Colonic mucosa (tissue), 4 donors: ENCODE results near the gene ZNF341. TPM values are rescaled to one million over a fixed set of nuclear protein-coding genes. Genes with fewer than 3 reads are reported as not detected.

Source experiments
- DNase-seq: peaks from one replicate; pipeline ENCODE4 v3.0.0-alpha.2; 2020
- H3K27ac ChIP-seq: fragments of 200-600 bp; one replicate; pipeline ENCODE4 v1.8.0; 2021
- H3K27me3 ChIP-seq: fragments of 200-600 bp; one replicate; pipeline ENCODE4 v1.8.0; 2021
- H3K36me3 ChIP-seq: fragments of 200-600 bp; one replicate; pipeline ENCODE4 v1.8.0; 2021
- H3K4me1 ChIP-seq: fragments of 200-600 bp; one replicate; pipeline ENCODE4 v1.8.0; 2021; ENCODE audit warnings: mild to moderate bottlenecking
- H3K4me3 ChIP-seq: fragments of 200-600 bp; one replicate; pipeline ENCODE4 v1.8.0; 2021
- H3K9ac ChIP-seq, 2 donors: one replicate each; pipeline ENCODE4 v1.7.0; 2013; ENCODE audit warnings: control low read depth in 2 of 2, low read depth in 2 of 2, low read length in 2 of 2
- H3K9me3 ChIP-seq: fragments of 200-600 bp; one replicate; pipeline ENCODE4 v1.8.0; 2021
- intact Hi-C: fragments of 100-400 bp; cut with DNase I; formaldehyde crosslinking; loops from one replicate; pipeline ENCODE4 v1.14.1; 2022
- total RNA-seq, 2 donors: library from RNA; stranded (reverse); fragmentation: NEBNext Ultra II Directional in 1 of 2; extraction: Animal tissue kit (Norgen Biotek cat#: 25700) in 1 of 2; gene quantifications; one replicate each; pipeline ENCODE4 v1.2.1, GENCODE V29; 2021
- TF ChIP-seq, protein P1 (sequence below): fragments of 200-600 bp; IDR thresholded peaks from one replicate; pipeline ENCODE4 v1.8.0; 2022; ENCODE audit warnings: antibody characterized with exemption, mild to moderate bottlenecking
- donor health status: healthy.
- donor health status: DM: no; HTN: no; CAD: no.
- donor health status: DM: no; HTN: no; CAD: no.

Gene ZNF341
- total RNA-seq, 2 donors from 2014 or later = 2.7 to 6.1 TPM

- no peaks in the 10 kb centered on the region for H3K27me3 ChIP-seq
- no peak overlapping the region for H3K9ac ChIP-seq
- no peak for DNase-seq
- H3K9me3 ChIP-seq = no peaks in the 10 kb centered on the region
- no peak overlapping the region for H3K27ac ChIP-seq
- no peak overlapping the region for H3K4me3 ChIP-seq
- intact Hi-C loops = no loop called here
- TF ChIP-seq, protein P1, sequence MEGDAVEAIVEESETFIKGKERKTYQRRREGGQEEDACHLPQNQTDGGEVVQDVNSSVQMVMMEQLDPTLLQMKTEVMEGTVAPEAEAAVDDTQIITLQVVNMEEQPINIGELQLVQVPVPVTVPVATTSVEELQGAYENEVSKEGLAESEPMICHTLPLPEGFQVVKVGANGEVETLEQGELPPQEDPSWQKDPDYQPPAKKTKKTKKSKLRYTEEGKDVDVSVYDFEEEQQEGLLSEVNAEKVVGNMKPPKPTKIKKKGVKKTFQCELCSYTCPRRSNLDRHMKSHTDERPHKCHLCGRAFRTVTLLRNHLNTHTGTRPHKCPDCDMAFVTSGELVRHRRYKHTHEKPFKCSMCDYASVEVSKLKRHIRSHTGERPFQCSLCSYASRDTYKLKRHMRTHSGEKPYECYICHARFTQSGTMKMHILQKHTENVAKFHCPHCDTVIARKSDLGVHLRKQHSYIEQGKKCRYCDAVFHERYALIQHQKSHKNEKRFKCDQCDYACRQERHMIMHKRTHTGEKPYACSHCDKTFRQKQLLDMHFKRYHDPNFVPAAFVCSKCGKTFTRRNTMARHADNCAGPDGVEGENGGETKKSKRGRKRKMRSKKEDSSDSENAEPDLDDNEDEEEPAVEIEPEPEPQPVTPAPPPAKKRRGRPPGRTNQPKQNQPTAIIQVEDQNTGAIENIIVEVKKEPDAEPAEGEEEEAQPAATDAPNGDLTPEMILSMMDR = no peak
- H3K36me3 ChIP-seq = no peaks in the 10 kb centered on the region
- no peaks in the 10 kb centered on the region for H3K4me1 ChIP-seq
Measured at GRCh38 chr20:33711446-33711738, 20.4 kb upstream of the ZNF341 start.

- TF ChIP-seq, protein P1 = no peak
- DNase-seq = no peak
- no peak overlapping the region for H3K9ac ChIP-seq
- H3K36me3 ChIP-seq = no peaks in the 10 kb centered on the region
- no peaks in the 10 kb centered on the region for H3K4me1 ChIP-seq
- no peaks in the 10 kb centered on the region for H3K27me3 ChIP-seq
- no peak overlapping the region for H3K27ac ChIP-seq
- H3K9me3 ChIP-seq = no peaks in the 10 kb centered on the region
- no peak overlapping the region for H3K4me3 ChIP-seq
- intact Hi-C loops = no loop called here
Measured at GRCh38 chr20:33713865-33714367, 17.9 kb upstream of the ZNF341 start.

DNA sequence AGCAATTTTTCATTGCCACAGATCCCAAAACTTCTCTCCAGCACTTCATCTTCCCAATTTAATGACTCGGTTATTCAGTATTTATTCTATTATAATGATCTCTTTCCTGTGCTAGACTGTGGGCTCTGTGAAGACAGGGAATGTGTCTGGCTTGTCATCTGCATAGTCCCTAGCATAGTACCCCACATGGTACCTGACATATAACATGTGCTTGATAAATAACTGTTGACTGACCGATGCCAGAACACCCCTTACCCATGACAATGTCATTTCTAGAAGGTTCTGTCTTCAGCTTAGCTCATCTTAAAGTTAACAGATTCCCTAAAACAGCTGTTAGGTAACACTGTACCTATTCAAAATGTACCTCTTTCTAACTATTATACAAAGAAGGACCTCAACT lies 15.3 kb upstream of the ZNF341 start:
- H3K4me1 ChIP-seq = no peaks in the 10 kb centered on the region
- no peak overlapping the region for H3K27ac ChIP-seq
- intact Hi-C loops = no loop called here
- H3K9me3 ChIP-seq = no peaks in the 10 kb centered on the region
- H3K27me3 ChIP-seq = no peaks in the 10 kb centered on the region
- TF ChIP-seq, protein P1 = no peak
- DNase-seq = no peak
- no peaks in the 10 kb centered on the region for H3K36me3 ChIP-seq
- H3K4me3 ChIP-seq = no peak overlapping the region
- H3K9ac ChIP-seq = no peak overlapping the region

DNA sequence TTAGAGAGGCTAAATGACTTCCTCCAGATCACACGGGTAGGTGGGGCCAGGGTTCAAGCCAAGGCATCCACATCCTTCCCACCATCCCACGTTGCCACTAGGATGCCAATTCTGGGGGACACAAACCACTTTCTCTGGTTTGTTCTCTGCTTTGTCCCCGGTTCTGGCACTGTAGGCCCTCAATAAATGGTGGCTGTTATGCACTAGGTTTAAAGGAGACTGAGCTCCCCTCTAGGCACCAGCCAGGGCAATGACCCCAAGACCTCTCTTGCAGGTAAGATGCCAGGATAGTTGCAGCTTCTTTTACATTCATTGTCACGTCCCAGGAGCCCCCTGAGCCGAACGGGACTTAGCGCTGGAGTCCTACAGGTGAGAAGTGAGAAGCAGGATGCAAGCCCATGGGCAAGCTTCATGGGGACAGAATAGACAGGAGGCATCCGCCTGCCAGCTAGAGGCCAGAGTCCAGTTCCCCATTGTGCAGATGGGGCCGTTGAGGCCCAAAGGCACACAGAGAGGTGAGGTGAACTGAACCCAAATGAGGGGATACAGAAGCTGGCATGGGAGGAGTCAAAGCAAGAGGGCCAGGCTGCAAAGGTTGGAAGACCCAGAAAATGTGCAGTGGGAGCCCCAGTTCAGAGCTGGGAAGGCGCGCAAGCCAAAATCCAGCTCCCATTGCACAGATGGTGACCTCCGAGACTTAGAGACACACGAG lies 12.4 kb upstream of the ZNF341 start:
- peak; percentile 34 for DNase-seq
- TF ChIP-seq, protein P1 = no peak
- Histone ChIP-seq H3K4me1 (no peaks in the 10 kb centered on the region), H3K27me3 (no peaks in the 10 kb centered on the region), H3K9me3 (no peaks in the 10 kb centered on the region), H3K4me3 (peak overlapping the region; percentile 77), H3K27ac (peak overlapping the region; percentile 30), H3K36me3 (no peaks in the 10 kb centered on the region), H3K9ac (peak overlapping the region; percentile 86 to 93)
- intact Hi-C loops = no loop called here

GRCh38 chr20:33719989-33720709 lies 11.6 kb upstream of the ZNF341 start, which contains the start of gene PXMP4:
PXMP4 (minus strand) TSS chr20:33720310; CDS start chr20:33720207, 103 bp downstream.
- Histone ChIP-seq H3K9ac (peak within 1 kb of the TSS; percentile 86 to 93), H3K4me1 (no peaks in the 10 kb centered on the region)

More at GRCh38 chr20:33719989-33720709, 11.6 kb upstream of the ZNF341 start, which contains the start of gene PXMP4:
- peak; percentile 94 for DNase-seq
- Histone ChIP-seq H3K27me3 (no peaks in the 10 kb centered on the region), H3K4me3 (peak within 1 kb of the TSS; percentile 77), H3K27ac (peak within 1 kb of the TSS; percentile 30), H3K9me3 (no peaks in the 10 kb centered on the region), H3K36me3 (no peaks in the 10 kb centered on the region)
- intact Hi-C loops = no loop called here
- TF ChIP-seq, protein P1 = no peak
